ENCODE measurements around the gene QSER1.

Gene QSER1

DNA sequence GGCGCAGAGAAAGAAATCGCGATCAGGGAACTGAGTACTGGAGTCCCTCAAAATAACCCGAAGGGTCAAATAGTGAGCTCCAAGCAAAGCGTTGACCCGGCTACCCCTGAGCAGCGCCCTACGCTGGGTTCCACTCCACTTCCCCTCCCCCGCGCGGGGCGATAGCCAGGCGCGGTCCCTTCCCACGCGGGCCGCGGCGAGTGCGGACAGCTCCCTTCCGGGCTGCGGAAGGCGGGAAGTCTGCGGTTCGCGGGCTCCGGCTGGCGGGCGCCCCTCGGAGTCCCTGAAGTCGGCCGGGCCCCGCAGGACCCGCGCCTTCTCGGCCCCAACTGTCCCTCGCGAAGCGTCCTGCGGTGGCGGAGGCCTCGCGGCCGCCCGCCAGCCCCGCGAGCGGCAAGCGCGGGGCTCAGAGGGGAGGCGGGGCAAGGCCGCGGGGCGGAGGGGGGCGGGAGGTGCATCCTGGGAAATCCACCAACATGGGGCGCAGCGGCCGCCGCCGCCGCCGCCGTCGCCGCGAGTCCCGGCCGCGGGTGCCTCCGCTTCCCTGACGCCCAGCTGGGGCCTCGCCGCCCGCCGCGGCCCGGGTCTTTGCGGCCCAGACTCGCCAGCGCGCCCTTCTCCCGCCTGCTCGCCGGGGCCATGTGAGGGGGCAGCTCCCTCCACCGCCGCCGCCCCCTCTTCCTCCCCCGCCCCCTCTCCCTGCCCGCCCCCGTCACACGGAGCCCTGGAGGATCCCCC, at the start of gene QSER1:
Gene QSER1, plus strand, starts transcription at position 457 of the 738 bp plus-strand sequence. CDS start 315 bp downstream, outside the sequence.
- peak; percentile 92 for DNase-seq (ENCODE audit: low spot score)
- TF ChIP-seq, protein P1, sequence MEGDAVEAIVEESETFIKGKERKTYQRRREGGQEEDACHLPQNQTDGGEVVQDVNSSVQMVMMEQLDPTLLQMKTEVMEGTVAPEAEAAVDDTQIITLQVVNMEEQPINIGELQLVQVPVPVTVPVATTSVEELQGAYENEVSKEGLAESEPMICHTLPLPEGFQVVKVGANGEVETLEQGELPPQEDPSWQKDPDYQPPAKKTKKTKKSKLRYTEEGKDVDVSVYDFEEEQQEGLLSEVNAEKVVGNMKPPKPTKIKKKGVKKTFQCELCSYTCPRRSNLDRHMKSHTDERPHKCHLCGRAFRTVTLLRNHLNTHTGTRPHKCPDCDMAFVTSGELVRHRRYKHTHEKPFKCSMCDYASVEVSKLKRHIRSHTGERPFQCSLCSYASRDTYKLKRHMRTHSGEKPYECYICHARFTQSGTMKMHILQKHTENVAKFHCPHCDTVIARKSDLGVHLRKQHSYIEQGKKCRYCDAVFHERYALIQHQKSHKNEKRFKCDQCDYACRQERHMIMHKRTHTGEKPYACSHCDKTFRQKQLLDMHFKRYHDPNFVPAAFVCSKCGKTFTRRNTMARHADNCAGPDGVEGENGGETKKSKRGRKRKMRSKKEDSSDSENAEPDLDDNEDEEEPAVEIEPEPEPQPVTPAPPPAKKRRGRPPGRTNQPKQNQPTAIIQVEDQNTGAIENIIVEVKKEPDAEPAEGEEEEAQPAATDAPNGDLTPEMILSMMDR (IDR thresholded peaks at IDR 0.05; ENCODE audit: extremely low read depth, insufficient read depth, missing control alignments): no peak
- in situ Hi-C loops (cut with MboI; ENCODE audit: low pct_unique_long_range_greater_than_20kb, low sequenced_read_pairs, unreplicated experiment): loop anchor here (10.0 kb wide), 1 partner anchor 58 kb away; no protein-coding TSS in a partner anchor

GRCh38 chr11:32843544-32843943, 49.1 kb upstream of the QSER1 start:
- no peak for DNase-seq (ENCODE audit: low spot score)
- TF ChIP-seq, protein P1 (IDR thresholded peaks at IDR 0.05; ENCODE audit: extremely low read depth, insufficient read depth, missing control alignments): no peak
- in situ Hi-C loops (cut with MboI; ENCODE audit: low pct_unique_long_range_greater_than_20kb, low sequenced_read_pairs, unreplicated experiment): no loop called here

- no peak for DNase-seq (ENCODE audit: low spot score)
- TF ChIP-seq, protein P1 (IDR thresholded peaks at IDR 0.05; ENCODE audit: extremely low read depth, insufficient read depth, missing control alignments): no peak
- in situ Hi-C loops (cut with MboI; ENCODE audit: low pct_unique_long_range_greater_than_20kb, low sequenced_read_pairs, unreplicated experiment): no loop called here
Observed at GRCh38 chr11:32847511-32847910, 45.1 kb upstream of the QSER1 start.

GRCh38 chr11:32849761-32850160, 42.9 kb upstream of the QSER1 start:
- TF ChIP-seq, protein P1 (IDR thresholded peaks at IDR 0.05; ENCODE audit: extremely low read depth, insufficient read depth, missing control alignments): no peak
- in situ Hi-C loops (cut with MboI; ENCODE audit: low pct_unique_long_range_greater_than_20kb, low sequenced_read_pairs, unreplicated experiment): no loop called here
- DNase-seq (ENCODE audit: low spot score): no peak

GRCh38 chr11:32851251-32851650, 41.4 kb upstream of the QSER1 start:
- no peak for DNase-seq (ENCODE audit: low spot score)
- in situ Hi-C loops (cut with MboI; ENCODE audit: low pct_unique_long_range_greater_than_20kb, low sequenced_read_pairs, unreplicated experiment): no loop called here
- TF ChIP-seq, protein P1 (IDR thresholded peaks at IDR 0.05; ENCODE audit: extremely low read depth, insufficient read depth, missing control alignments): no peak

DNA sequence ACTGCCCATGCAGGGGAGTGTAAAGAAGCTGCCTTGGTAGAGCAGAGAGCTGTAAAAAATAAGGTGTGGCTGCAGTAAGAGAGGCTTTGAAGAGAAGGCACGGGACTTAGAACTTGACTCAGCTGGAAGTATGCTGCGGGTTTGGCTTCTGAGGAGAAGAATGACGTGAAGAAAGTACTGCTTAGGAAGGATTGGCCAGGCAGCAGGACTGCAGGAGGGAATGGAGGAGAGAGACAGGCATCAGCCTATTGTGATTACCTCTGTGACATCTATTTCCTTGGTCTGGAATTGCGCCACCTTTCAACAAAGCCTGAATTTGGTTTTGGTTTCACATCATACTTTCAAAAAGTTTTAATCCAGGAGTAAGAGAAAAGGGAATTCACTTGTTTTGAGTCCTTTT, 40.4 kb upstream of the QSER1 start:
- DNase-seq (ENCODE audit: low spot score): no peak
- TF ChIP-seq, protein P1 (IDR thresholded peaks at IDR 0.05; ENCODE audit: extremely low read depth, insufficient read depth, missing control alignments): no peak
- in situ Hi-C loops (cut with MboI; ENCODE audit: low pct_unique_long_range_greater_than_20kb, low sequenced_read_pairs, unreplicated experiment): no loop called here
